GM18868 (cell line): ENCODE data around the gene GCHFR.

ENCODE experiments used
- ATAC-seq: cut with Tn5 transposase; IDR thresholded peaks from one replicate; pipeline ENCODE4 v1.9.1; 2021; ENCODE audit warnings: mild to moderate bottlenecking, moderate library complexity; ENCODE audit not compliant: unreplicated experiment

The GCHFR gene

GRCh38 chr15:40808861-40809450 lies 45.1 kb downstream of the GCHFR start:
- ATAC-seq, result no peak

GRCh38 chr15:40812721-40813425 lies 49.0 kb downstream of the GCHFR start:
- ATAC-seq, result no peak

GRCh38 chr15:40815042-40815698 lies 51.3 kb downstream of the GCHFR start:
- no peak for ATAC-seq
